DND-41 (cell line): Measurements from ENCODE around the gene ERCC5.

Source experiments
- ATAC-seq: fragments of 200-7000 bp; cut with Tn5 transposase; 3 replicates; pipeline ENCODE4 v1.9.1; 2021; ENCODE audit warnings: low read depth; ENCODE audit not compliant: insufficient read depth
- DNase-seq: peaks from one replicate; pipeline ENCODE4 v3.0.0-alpha.2; 2020
- H2AFZ ChIP-seq: 2 replicates; pipeline ENCODE4 v1.6.0; 2012; ENCODE audit warnings: low read depth, low read length
- H3K27ac ChIP-seq: 2 replicates; pipeline ENCODE4 v1.5.1; 2012; ENCODE audit warnings: low read length, inconsistent platforms
- H3K27me3 ChIP-seq: fragments of 200-600 bp; sonication (generic); 2 replicates; pipeline ENCODE4 v1.6.0; 2012; ENCODE audit warnings: low read length, mild to moderate bottlenecking, inconsistent platforms; ENCODE audit not compliant: insufficient read depth, poor library complexity
- H3K36me3 ChIP-seq: 2 replicates; pipeline ENCODE4 v1.5.1; 2012; ENCODE audit warnings: low read length, inconsistent platforms; ENCODE audit not compliant: insufficient read depth
- H3K4me1 ChIP-seq: 2 replicates; pipeline ENCODE4 v1.5.1; 2012; ENCODE audit warnings: mild to moderate bottlenecking, low read length; ENCODE audit not compliant: insufficient read depth
- H3K4me2 ChIP-seq: 2 replicates; pipeline ENCODE4 v1.6.0; 2012; ENCODE audit warnings: mild to moderate bottlenecking, moderate library complexity, low read length, inconsistent platforms; ENCODE audit not compliant: insufficient read depth
- H3K4me3 ChIP-seq, 2 experiments: fragments of 200-600 bp in 1 of 2; shearing (Covaris generic) in 1 of 2; 2 replicates each; pipeline ENCODE4 v1.5.1; 2012 to 2016; ENCODE audit warnings: inconsistent platforms in 2 of 2, low read length in 2 of 2, mild to moderate bottlenecking in 2 of 2, low read depth in 1 of 2, moderate library complexity in 1 of 2
- H3K79me2 ChIP-seq: 2 replicates; pipeline ENCODE4 v1.6.0; 2012; ENCODE audit warnings: low read length, inconsistent platforms; ENCODE audit not compliant: insufficient read depth
- H3K9ac ChIP-seq: 2 replicates; pipeline ENCODE4 v1.6.0; 2012; ENCODE audit warnings: low read depth, mild to moderate bottlenecking, inconsistent platforms, low read length, moderate library complexity
- H3K9me3 ChIP-seq: 2 replicates; pipeline ENCODE4 v1.5.1; 2012; ENCODE audit warnings: low read length, moderate library complexity, mild to moderate bottlenecking, inconsistent platforms; ENCODE audit not compliant: insufficient read depth, severe bottlenecking
- H4K20me1 ChIP-seq: 2 replicates; pipeline ENCODE4 v1.6.0; 2012; ENCODE audit warnings: low read length; ENCODE audit not compliant: insufficient read depth
- CTCF ChIP-seq: IDR thresholded peaks from 2 replicates; pipeline ENCODE4 v1.5.1; 2012; ENCODE audit warnings: borderline replicate concordance, low read length, moderate library complexity, mild to moderate bottlenecking; ENCODE audit not compliant: poor library complexity, severe bottlenecking; ENCODE audit errors: extremely low read depth
- EZH2 ChIP-seq: IDR thresholded peaks from 3 replicates; pipeline ENCODE4 v1.6.1; 2012; ENCODE audit warnings: borderline replicate concordance, low read depth, mild to moderate bottlenecking, moderate library complexity, low read length, inconsistent platforms; ENCODE audit not compliant: severe bottlenecking

ERCC5 gene

DNA sequence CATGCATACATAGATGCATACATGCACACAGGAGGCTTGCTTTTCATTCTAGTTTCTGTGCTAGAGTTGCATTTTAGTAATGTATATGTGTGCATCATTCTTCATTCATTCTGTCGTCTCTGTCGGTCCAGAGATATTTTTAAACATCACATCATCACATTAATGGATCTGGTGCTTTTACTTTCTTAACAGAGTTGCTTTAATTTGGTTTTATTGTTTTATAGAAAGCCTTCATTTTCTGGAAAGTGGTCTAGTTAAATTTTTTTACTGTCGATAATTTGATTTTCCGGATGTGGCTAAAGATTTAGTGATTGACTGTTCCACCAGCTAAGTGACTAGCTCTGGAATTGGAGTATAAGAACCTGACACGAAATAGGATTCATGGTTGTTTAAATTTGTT lies 30.0 kb upstream of the ERCC5 start:
- no peak overlapping the region for H3K9ac ChIP-seq
- peaks cover 4% of the 10 kb centered on the region for H3K9me3 ChIP-seq
- DNase-seq (no peak), ATAC-seq (no peak)
- TF ChIP-seq CTCF (no peak), EZH2 (no peak)
- H3K4me3 ChIP-seq = no peak overlapping the region
- no peaks in the 10 kb centered on the region for H4K20me1 ChIP-seq
- H3K27me3 ChIP-seq = no peaks in the 10 kb centered on the region
- H3K36me3 ChIP-seq = peaks cover 37% of the 10 kb centered on the region
- no peak overlapping the region for H3K4me2 ChIP-seq
- H2AFZ ChIP-seq = no peak overlapping the region
- no peak overlapping the region for H3K27ac ChIP-seq
- H3K79me2 ChIP-seq = peaks cover 28% of the 10 kb centered on the region
- peaks cover 32% of the 10 kb centered on the region for H3K4me1 ChIP-seq

- Histone ChIP-seq H3K27ac (no peak overlapping the region), H4K20me1 (no peaks in the 10 kb centered on the region), H3K4me3 (no peak overlapping the region), H3K79me2 (peaks cover 23% of the 10 kb centered on the region), H3K9ac (no peak overlapping the region), H2AFZ (no peak overlapping the region), H3K4me1 (peaks cover 28% of the 10 kb centered on the region), H3K36me3 (peaks cover 38% of the 10 kb centered on the region), H3K9me3 (peaks cover 3% of the 10 kb centered on the region), H3K4me2 (no peak overlapping the region), H3K27me3 (no peaks in the 10 kb centered on the region)
- DNase-seq (no peak), ATAC-seq (no peak)
- TF ChIP-seq CTCF (no peak), EZH2 (no peak)
Observed at GRCh38 chr13:102816708-102817107, 29.1 kb upstream of the ERCC5 start.

DNA sequence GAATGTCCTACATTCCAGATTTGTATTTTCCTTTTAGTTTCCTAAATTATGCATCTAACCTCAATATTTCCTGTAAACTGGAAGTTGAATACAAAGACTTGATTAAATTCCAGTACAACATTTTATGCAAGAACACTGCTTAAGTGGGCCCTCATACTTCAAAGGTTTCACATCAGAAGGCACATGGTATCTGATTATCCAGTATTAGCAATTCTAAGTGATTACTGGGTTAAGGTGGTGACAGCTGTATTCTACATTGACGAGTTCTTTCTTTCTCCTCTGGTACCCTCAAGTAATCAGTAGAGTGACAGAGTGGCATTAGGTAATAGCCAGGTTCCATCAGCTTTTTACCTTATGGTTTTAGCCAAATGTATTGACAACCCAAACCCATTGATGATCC lies 28.6 kb upstream of the ERCC5 start:
- Histone ChIP-seq H3K27ac (no peak overlapping the region), H3K27me3 (no peaks in the 10 kb centered on the region), H3K9me3 (no peaks in the 10 kb centered on the region), H2AFZ (no peak overlapping the region), H3K36me3 (peaks cover 41% of the 10 kb centered on the region), H3K4me2 (no peak overlapping the region), H3K4me1 (peaks cover 22% of the 10 kb centered on the region), H4K20me1 (no peaks in the 10 kb centered on the region), H3K79me2 (peaks cover 19% of the 10 kb centered on the region; the same call in 1 of the 2 replicates), H3K4me3 (no peak overlapping the region), H3K9ac (no peak overlapping the region)
- no peak for ATAC-seq
- no peak for DNase-seq
- no peak for TF ChIP-seq EZH2
- no peak for TF ChIP-seq CTCF

DNA sequence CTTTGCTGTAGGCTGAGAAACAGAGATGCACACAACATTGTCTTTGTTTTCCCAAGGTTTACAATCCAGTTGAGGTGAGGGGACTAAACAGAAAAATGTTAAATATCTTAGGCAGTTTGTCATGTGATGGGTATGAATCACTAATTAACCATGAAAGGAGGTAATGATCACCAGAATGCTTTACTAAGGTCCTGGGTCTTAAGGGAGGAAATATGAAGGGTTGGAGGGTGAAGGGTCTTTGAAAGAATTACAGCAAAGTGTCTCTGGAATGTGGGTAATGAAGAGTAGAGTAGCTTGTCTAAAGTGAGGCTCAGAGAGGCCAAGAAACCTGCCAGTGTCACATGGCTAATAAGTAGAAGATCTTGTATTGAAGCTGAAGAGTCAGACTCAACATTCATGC lies 27.9 kb upstream of the ERCC5 start:
- Histone ChIP-seq H3K9ac (no peak overlapping the region), H3K27me3 (no peaks in the 10 kb centered on the region), H3K4me3 (no peak overlapping the region), H3K4me1 (peaks cover 16% of the 10 kb centered on the region), H2AFZ (no peak overlapping the region), H3K27ac (no peak overlapping the region), H3K79me2 (peaks cover 19% of the 10 kb centered on the region; the same call in 1 of the 2 replicates), H3K9me3 (no peaks in the 10 kb centered on the region), H3K36me3 (peaks cover 47% of the 10 kb centered on the region), H4K20me1 (no peaks in the 10 kb centered on the region), H3K4me2 (no peak overlapping the region)
- DNase-seq (no peak), ATAC-seq (no peak)
- no peak for TF ChIP-seq CTCF
- no peak for TF ChIP-seq EZH2
